CD4-positive, alpha-beta T cell treated with Interleukin-6 at 100 ng/mL for 8 hours (primary cell): ENCODE data around the gene LTBP1.

Experiments used
- DNase-seq: peaks from one replicate; pipeline ENCODE4 v3.0.0-alpha.2; 2020; ENCODE audit warnings: mixed read lengths, low spot score

LTBP1 gene

DNA sequence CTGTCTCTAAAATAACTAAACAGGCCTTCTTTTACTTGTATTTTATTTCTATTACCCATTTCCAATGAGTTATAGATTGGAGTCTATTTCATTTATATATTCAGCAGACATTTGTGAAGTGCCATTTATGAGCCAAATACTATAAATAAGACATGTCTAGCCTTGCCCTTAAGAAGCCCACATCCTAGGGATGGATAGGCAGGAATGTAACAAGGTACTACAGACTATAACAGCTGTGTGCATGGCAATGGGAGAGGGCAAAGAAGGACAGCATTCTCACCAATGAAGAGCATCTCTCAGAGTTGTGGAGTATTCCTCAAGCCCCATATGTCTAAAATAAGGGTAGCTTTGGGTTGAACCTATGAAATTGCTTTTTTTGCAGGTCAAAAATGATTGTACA lies 367.8 kb downstream of the LTBP1 start:
- DNase-seq, result no peak

DNA sequence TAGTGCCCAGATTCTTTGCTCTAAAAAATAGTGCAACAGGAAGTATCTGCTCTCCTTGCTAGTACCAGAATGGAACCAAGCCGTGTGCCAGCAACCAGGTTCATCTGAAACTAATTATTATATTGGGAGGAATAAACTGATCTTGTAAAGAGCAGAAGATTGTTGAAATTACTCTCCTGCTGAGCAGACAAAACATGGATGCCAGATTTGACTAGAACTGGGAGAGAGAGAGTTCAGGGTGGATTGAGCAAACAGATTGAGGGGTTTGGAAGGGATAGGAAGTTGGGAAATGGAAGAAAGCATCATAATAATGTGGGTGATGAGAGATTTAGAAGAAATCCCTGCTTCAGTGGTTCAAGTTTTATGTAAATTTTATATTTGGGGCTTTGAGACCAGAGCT lies 369.6 kb downstream of the LTBP1 start:
- no peak for DNase-seq

DNA sequence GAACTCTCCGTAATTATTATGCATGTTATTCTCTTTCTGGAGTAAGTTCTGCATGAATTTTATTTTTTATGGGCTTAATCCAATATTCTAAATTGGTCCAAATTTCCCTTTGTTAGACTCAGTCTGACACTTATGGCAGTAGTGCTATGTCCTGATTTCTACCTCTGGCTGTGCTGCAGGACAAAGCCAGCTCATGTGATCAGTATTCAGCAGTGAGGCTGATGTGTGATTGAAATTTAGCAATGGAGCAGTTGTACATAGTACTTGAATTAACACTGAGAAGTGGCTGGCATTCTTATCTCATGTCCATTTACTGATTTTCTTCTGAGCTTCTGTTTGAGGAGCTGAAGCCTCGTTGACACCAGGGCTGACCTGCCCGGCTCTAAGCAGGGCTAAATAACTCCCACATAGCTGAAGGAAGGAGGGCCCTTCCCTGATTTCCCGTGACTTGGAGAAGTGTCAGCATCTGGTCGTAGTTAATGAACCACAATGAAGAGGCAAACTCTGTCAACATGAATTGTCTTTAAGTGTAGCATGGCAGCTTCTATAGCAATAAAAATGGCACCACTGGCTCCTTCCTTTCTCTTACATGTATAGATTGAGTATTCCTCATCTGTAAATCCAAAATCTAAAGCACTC lies 370.7 kb downstream of the LTBP1 start:
- DNase-seq, result no peak

DNA sequence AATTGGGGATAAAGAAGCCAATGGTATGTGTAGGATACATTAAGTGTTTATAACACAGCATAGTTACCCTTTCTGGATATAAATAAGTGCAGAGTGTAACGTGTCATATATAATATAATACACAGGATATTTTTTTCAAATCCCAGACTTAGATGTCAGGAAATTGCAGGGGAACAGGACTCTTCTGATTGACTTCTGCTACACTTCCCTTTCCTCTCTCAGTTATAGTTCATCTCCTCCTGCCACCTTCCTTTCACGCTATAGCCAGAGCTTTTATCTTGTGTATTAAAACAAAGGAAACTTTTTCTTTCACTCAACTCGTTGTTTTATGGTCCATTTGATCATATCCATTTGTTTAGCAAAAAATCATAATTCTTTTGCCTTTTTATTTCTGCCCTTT lies 371.7 kb downstream of the LTBP1 start:
- no peak for DNase-seq

DNA sequence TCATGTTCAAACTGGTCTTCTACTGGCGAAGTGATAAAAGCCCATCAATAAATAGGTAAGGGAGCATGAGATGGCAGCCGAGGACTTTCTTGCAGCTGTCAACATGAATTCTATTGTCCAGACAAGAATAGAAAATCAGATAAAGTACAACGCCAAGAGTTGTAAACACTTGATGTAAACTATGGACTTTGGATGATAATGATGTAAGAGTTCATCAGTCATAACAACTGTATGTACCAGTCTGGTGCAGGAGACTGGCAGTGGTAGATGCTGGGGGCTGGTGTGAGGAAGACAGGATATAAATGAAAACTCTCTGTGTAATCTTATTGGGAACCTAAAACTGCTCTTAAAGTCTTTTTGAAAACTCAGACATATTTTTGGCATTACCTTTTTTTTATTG lies 373.8 kb downstream of the LTBP1 start:
- no peak for DNase-seq

DNA sequence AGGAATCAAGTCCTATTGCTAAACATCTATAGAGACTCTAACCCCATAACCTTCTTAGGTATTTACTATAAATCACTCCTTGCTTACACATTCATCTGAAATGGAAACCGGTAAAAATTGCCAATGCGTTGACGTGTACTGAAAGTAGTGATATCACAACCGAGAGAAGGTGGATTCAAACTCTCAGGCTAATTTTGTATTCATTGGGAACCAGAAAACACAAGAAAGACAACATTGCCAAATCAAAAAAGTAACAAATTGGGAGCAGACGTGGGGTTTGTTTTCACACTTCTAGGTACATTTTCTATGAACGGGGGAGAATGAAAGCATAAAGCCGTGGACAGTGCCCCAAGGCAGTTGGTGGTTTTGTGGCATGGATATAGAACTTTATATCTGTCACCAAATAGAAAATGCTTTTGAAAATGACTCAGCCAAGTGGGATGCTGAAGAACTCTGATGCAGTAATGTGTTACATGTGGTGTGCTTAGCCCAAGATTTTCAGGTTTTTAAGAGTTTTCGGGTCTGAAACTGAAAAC lies 374.6 kb downstream of the LTBP1 start:
- no peak for DNase-seq

DNA sequence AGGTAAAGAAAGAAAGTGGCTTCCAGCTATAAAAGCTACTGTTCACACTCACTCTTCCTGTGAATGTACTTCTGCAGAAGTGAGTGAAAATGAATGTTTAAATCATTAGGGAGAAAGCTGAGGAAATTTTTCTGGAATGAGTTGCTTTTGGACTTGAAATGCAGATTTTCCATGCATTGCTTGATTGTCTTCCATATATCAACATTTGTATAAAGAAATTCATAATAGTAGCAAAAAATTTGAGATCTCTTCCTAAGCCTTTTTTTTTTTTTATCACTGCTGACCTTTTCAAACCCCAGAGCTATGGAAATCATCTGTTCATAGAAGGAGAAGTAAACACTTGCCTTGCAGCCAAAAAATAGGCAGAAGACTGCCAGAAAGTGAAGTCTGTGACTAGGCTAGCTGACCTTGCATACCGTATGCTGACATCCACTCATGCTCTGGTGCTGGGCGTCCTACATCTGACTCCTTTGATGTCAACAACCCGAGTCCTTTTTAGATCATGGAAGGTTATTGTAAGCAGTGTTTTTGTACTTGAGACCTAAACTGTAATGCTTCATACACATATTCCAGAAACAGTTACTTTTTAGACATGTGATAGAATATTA lies 375.2 kb downstream of the LTBP1 start:
- no peak for DNase-seq

DNA sequence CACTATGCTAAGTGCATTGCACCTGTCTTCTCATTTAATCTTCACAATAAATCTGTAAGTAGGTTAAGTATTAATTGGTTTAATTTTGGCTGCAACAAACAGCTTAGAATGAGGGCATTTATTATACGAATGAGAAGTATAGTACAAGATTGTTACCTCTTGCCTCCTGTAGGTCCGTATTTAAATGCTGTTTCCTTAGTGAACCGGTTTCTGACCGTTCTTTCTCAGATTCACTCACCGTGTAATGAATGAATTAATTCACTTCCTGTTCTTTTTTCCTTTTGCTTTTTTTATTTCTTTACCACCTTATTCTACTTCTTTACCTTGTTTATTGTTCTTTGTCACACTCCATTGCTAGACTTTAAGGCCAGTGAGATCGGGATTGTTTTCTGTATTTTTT lies 375.9 kb downstream of the LTBP1 start:
- DNase-seq, result no peak

DNA sequence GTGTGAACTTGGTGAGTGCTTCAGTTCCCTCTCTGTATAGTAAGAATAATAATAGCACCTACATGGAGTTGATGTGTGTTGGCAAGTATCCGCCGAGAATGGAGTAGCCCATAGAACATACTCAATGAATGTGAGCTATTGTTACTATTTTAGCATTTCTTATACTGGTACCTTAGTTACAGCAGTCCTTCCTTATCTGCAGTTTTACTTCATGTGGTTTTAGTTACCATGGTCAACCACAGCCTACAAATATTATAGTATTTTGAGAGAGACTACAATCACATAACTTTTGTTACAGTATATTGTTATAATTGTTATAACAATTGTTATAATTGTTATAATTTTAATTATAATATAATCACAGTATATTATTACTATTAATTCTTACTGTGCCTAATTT lies 377.2 kb downstream of the LTBP1 start:
- DNase-seq, result no peak

DNA sequence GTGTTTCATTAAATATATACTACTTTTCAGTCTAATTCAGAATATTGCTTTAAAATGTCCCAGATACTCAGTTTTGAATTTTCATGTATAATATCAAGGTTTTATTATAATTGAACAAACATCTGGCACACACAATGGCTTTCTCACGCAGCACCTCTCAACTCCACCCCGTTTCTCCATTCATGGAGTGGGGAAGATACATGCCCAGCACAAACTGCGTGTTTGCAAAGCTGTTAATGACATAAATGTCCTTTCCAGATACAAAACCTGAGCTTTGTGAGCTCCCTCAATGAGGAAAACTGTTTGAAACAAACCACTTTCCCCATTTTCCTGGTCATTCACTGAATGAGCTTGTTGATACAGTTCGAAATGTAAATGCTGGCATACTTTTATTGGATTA lies 379.3 kb downstream of the LTBP1 start:
- no peak for DNase-seq

DNA sequence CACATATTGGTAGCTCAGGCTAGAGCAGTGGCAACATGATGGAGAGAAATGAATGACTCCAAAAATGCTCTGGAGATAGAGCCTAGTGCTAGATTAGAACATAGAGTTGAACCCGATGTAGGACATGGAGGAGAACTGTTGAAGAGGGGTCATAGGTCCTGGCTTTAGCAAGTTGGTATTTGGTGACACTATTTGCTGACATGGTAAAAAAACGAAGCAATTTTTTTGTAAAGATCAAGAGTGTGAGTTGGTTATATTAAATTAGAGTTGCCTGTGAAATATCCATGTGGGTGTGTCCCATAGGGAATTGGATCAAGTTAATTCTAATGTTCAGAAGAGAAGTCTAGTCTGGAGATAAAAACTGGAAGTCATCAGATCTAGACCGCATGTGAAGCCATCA lies 386.7 kb downstream of the LTBP1 start:
- no peak for DNase-seq

DNA sequence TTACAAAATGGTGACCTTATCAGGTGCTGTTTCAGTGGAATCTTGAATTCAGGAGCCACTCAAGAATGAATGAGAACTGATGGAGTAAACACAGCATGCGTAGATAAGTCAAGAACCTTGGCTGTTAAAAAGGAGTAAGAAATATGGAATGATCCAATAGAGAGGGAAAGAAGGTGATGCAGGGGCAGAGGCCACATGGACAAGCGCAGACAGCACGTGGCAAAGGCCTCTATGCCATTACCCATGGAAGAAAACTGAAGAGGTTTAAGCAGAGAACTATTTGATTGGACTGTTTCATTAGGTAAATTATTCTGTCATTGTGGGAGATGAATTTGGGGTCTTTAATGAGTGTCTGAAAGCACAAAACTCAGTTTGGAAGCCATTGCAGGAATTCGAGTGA lies 387.3 kb downstream of the LTBP1 start:
- no peak for DNase-seq

DNA sequence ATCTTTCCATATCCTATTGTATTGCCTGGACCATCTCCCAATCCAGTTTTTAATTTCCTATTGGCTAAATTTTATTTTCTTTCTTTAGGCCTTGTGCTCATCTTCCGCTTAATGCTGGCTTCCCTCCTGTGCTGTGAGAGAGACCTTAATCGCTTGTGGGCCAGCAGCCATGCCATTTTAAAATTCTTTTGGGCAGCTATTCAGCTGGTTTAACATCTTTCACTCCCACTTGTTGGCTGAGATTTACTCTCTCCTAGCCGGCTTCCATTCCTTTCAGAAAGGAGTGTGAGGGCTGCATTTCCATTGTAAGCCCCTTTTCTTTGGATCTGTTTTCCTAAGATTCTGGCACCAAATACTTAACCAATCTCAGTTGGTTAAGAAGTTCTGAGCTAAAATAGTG lies 388.8 kb downstream of the LTBP1 start:
- DNase-seq, result no peak

DNA sequence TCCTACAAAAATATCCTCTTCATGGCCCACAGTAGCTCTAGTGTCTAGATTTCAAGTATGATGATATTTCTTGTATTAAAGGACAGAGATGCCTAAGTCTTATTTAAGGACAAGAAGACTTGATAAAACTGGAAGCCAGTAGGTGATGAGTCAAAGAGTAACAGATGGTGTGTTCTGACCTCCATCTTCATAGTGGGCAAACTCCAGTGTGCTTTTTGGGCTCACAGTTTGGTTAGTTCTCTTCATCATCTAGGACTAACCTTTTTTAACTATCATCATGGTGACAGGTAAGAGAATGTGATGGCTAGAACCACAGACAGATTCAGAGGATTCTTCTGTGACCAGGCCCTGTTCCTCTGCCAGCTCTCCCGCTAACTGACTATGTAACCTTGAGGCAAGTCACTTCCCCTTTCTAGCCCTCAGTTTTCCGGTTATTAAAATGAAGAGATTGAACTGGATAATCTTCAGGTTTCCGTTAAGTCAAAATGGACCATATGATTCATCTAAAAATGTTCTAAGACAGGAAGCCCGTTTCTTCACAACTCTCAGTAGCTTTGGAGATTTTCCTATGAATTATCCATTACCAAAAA lies 389.4 kb downstream of the LTBP1 start:
- DNase-seq, result no peak

DNA sequence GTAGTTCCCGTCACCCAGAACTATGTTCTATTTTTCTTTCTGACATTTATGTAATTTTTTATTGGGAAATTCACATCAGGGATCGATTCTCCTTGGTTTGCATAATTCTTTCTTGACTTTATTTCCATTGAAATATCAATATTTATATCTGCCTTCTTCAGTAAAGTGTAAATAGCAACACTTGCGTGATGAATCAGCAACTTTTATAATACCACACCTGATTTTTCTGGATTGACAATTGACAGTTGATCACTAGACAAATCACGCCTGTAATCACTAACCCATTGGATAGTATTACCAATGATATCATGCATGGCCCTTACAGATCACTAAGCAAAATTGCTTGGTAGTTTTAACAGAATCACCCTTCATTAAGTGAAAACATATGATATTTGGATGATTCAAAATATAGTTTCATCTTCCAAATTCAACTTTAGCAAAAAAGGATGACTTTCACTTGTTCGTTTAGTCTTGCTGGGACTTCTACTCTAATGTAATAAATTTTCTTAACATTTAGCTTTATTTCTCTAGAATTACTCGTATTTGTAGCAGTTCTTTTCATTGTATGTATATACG lies 390.7 kb downstream of the LTBP1 start:
- DNase-seq, result no peak

DNA sequence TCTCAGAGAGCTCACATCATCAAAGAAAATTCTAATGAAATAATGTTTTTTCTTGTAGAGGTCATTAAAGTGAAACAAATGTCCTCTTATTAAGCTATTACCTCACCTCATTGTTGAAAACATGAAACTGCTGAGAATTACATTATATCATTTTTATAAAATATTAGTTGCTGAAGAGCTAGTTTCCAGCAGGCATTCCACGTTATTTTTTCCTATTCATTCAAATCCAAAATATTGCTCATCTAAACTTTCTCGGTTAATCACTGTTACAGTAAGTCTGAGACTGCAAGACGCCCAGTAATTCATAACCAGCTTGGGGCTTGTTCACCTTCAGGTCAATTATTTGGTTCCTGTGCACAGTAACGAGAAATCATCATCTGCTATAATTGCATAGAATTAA lies 391.2 kb downstream of the LTBP1 start:
- no peak for DNase-seq

DNA sequence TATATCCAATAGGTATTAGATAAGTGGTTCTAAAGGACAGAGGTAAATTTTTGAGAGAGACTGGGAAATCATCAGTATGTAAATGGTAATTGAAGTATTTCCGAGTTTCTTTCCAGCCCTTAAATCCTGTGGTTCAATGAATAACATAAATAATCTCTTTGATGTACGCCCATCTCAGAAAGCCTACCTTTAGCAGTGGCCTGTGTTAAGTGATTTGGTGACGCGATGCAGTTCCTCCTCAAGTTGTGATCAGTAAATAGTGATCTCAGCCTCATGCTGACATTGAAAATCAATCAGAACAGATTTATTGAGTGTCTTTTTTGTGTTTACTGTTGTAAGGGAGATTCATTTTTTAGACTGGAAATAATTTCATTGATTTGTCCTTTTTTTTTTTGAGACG lies 392.5 kb downstream of the LTBP1 start:
- DNase-seq, result no peak

DNA sequence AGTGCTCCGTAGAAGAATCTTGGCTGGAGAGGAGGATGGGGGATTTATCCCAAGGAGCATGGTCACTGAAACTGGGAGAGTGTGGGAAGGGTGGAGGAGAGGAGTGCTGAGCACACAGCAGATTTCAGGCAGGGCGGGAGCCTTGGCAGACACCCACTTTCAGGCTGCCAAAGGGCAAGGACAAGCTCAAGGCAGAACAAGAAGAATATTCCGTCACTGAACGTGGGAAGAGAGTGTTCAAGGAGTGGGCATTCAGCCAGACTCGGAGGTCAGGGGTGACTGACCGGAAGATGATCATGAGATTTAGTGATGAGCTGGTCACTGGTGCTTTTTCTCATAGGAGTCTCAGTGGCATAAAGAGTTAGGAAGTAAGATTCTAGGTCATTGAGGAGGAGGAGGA lies 393.5 kb downstream of the LTBP1 start:
- DNase-seq, result no peak

DNA sequence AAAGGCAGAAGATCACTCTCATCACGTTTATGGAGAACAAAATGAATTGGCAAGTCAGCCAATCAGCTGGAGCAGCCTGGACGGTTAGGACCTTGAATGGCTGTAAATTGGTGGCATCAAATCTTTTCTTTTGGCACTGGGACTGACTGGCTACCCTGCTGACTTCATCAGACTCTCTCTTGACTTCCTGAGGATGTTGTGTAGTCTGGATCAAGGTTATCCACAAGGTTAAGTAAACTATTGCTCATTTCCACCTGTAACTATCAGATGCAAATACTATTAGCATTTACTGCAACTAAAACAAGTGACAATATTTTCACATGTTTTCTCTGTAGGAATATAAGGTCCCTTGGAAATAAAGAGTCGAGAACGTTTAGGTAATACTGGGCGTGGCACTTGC lies 395.4 kb downstream of the LTBP1 start:
- no peak for DNase-seq

DNA sequence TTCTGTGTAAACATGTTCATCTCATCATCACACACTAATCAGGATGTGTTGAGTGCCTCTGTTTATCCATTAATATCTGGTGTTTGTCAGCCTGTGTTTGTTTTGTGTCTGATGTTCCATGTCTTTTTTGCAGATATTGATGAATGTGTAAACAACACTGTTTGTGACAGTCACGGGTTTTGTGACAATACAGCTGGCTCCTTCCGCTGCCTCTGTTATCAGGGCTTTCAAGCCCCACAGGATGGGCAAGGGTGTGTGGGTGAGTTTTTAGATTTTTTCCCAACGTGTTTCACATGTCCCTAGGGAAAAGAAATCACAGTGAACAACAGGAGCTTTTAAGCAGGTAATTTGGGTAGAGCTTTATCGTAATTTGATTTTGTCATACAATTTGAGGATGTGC lies 396.0 kb downstream of the LTBP1 start:
- DNase-seq, result no peak

DNA sequence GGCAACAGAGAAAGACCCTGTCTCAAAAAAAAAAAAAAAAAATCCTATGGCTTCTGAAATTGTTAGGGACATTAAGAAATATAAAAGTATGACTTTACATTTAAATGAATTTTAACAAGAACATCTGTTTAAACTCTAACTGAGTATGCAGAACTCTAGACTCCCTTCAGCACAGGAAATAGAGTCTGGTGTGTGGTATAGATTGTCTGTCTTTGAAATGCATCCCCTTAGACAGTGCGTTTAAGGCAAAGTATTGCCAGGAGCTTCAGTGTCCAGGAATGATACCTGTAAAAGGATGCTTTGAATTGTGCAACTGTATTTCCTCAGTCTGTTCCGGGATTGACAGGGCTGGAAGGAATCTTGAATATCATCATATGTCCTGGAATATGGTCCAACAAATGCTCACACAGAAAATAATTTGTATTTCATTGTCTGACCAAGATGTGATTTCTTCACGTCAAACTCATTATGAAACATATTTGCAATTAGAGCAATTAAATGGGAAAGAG lies 396.7 kb downstream of the LTBP1 start:
- DNase-seq, result no peak

DNA sequence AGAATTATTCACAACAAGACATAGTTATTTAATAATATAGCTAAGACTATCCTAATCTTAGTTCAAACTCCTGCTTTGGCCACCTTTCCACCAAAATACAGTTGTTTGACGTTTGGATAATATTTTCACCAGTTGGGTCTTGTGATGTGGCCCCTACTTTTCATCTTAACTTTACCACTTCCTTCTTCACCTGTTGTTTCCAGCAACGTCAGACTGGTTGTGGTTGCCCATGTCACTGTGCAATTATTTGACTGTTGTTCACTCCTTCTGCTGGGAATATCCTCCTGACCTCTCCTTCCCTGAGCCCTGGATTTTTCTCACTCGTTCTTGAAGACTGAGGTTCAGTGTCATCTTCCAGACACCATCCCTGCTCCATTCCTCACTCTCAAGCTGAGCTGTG lies 397.5 kb downstream of the LTBP1 start:
- DNase-seq, result no peak

DNA sequence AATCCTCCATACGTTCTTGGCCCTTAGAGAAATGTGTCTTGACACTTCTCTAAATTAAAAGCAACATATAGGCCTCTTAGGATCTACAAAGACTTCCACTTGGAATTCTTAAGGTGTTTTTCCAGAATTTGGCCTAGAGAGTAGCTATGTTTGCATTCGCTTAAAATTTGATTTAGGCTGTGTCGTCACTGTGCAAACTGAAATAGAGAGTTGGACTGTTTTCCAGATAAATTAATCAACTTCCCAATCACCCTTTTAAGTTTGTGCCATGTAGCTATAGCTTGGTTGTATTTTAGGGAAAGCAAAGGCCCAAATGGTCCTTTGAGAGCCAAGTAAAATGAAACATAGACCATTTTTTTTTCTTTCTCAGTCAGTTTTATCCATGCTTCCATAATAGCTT lies 401.1 kb downstream of the LTBP1 start:
- DNase-seq, result no peak
